COLO668 (cell line): Measurements from ENCODE around the gene GNLY.
"Not testable (repeated sequence)": the region's sequence is repeated elsewhere in the genome, so short reads cannot be mapped to it uniquely, and the experiment has no call there.

Experiments used
- DNase-seq: peaks from one replicate; lab custom pipeline; 2025; ENCODE audit not compliant: unreplicated experiment; lab: John Stamatoyannopoulos, UW

Gene GNLY

DNA sequence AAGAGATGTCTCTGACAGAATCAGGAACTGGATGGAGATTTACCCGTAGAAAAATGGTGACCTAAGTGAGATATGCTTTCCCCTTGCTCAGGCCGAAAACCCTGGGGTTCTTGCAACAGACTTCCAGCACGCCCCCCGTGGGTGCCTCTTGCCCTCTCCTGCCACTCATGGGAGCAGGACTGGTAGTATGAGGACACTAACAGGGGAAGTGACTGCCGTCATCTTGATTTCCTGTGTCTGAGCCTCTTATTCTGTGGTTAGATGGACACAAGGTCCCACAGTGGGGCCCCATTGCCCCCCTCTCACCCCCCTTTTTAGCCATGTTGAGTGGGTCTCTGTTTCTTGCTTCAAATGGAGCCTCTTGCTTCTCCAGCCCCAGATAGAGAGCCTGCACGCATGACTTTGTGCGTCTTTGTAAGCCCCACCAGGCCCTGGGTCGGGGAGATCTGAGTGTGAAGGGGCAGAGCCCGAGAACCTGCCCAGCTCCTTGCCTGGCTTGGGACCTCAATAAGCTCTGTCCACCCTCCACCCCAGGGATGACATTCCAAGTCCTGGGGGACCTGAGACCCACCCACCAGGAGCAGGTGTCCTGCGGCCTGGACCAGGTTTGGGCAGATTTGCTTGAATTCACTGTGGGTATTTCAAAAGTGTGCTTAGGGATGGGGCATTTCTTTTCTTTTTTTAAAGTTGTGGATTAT, 12.6 kb downstream of the GNLY start:
- DNase-seq: no peak

DNA sequence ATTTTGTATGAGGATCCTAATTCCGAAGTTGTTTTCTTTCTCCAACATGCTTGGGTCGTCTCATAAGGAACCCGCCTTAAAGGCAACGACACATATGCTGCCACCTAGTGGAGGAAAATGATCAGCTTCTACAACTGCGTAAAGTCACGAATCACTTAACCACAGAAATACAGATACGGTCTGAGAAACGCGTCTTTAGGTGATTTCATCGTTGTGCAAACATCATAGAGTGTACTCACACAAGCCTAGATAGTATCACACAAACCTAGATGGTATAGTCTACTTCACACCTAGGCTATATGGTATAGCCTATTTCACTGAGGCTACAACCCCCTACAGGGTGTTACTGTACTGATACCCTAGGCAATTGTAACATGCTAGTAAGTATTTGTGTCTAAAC, 13.1 kb downstream of the GNLY start:
- peak; percentile 50 for DNase-seq

GRCh38 chr2:85708641-85709040, 14.5 kb downstream of the GNLY start:
- DNase-seq: no peak

DNA sequence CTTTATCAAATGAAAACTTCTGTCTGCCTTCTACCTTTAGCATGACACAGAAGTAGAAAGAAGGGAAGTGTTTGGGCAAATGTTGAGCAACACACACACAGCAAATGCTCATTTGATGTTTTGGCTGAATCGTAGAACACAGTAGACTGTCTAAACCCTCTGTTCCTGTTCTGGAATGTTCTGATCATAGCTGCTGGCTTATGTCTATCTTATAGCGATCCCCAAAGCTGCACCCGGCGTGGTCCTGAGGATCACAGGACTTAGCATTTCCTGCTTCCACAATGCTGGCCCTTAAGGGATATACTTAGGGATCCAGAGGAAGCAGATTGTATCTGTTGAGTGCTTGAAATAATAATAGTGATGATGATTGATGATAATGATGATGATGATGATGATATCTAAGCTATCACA, 15.2 kb downstream of the GNLY start:
- no peak for DNase-seq

- no peak for DNase-seq
These were observed 16.8 kb downstream of the GNLY start for GRCh38 chr2:85710687-85711577.

DNA sequence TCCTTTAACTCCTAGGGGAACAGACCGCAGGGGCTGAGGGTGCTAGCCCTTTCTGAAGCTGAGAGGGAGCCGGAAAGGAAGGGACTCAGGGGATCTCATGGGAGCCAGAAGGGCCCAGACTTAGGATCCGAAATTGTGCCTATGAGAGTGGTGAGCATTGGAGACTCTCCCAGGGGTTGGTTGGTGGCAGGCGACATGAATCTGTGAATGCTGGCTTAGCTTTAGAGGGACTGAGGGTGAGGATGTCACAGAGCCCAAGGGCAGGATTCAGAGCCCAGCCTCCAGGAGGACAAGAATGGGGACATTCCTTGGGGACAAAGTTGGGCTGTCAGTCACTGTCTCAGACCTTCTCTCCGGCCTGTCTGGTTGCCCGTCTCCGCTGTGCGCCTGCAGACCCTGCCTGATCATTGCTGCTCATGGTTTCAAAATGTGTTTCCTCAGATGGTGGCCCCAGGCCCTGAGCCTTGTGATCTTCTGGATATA, 17.5 kb downstream of the GNLY start:
- DNase-seq: no peak

DNA sequence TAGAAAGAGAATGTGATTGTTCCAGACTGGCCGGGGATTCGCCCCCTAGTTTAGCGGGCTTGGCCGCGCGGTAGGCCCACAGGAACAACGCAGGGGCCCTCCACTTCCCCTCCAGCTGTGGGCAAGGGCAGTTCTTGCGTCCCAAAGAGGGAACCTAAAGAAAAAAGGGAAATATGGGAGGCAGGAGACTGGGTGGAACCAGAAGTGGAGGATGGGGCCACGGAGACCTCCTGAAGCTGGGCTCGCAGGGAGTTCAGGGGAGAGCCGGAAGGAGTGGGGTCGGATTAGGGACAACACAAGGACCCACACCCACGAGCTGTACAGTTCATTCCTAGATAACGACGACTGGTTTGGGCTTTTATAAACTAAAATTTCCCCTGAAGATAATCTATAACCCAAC, 18.2 kb downstream of the GNLY start:
- DNase-seq: no peak

- no peak for DNase-seq
These were observed 18.9 kb downstream of the GNLY start for GRCh38 chr2:85712849-85713612.

GRCh38 chr2:85713836-85714235, 19.7 kb downstream of the GNLY start:
- DNase-seq: peak; percentile 34

DNA sequence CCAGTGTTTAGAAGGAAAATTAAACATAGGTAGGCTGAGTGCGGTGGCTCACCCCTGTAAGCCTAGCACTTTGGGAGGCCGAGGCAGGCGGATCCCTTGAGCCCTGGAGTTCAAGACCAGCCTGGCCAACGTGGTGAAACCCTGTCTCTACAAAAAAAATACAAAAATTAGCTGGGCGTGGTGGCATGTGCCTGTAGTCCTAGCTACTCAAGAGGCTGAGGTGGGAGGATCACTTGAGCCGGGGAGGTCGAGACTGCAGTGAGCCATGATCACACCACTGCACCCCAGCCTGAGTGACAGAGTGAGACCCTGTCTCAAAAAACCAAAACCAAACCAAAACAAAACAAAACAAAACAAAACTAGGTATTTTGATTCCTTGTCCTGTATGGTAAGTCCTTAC, 20.3 kb downstream of the GNLY start:
- DNase-seq: not testable (repeated sequence)

DNA sequence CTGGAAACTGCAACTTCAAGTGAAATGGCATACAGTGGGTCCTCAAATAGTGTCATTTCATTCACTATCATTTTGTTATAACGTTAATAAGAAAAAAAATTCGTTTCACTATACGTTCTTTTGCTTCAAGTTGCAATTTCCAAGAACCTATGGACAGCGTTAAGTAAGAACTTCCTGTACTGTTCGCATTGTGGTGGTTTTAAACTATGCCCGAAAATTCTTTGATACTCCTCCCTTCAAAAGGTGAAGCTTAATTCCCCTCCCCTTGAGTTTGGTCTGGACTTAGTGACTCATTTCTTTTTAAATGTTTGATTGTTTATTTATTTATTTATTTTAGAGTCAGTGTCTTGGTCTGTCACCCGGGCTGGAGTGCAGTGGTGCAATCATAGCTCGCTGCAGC, 20.7 kb downstream of the GNLY start:
- no peak for DNase-seq

GRCh38 chr2:85716346-85716914, 22.3 kb downstream of the GNLY start:
- DNase-seq: no peak

- DNase-seq: no peak
These were observed 23.3 kb downstream of the GNLY start for GRCh38 chr2:85717308-85718008.

DNA sequence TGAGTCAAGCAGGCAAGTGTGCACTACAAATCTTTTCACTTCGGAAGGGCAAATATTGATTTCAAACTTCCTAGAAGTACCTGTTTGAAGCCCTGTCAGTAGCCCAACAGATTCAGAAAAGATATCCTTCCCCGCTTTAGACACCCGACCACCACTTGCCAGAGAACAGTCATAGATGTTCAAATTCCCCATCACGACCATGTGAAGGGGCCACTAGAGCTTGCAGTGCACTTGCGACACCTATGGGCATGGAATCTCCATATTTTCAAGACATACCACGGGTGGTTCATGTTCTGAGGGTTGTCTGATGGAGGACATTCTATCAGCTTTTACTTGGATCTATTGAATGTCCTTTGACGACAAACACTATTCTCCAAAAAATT, 23.8 kb downstream of the GNLY start:
- peak; percentile 17 for DNase-seq

- DNase-seq: no peak
These were observed 24.8 kb downstream of the GNLY start for GRCh38 chr2:85718885-85719492.

- DNase-seq: no peak
These were observed 25.6 kb downstream of the GNLY start for GRCh38 chr2:85719609-85720240.

GRCh38 chr2:85720533-85720932, 26.4 kb downstream of the GNLY start:
- no peak for DNase-seq

DNA sequence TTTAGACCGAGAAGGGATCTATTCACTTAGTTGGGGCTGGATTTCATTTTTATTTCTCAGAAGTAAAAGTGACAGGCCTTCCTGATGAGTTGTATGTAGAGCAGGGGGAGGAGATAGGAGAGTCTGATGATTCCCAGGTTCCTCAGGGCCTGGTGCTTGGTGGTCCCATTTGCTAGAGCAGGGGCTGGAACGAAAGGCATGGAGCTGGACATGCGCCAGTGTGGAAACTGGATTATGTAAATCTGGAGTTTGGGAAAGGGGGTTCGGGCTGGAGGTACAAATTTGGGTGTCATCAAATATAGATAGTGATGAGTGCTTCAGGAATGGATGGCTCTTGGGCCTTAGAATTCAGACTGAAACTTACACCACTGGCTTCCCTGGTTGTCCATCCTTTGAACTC, 27.5 kb downstream of the GNLY start:
- no peak for DNase-seq

GRCh38 chr2:85722519-85722918, 28.4 kb downstream of the GNLY start:
- no peak for DNase-seq
